HG02610 (cell line): Measurements from ENCODE around the gene CTDSP2.
A peak's percentile ranks its signal among the peaks of the same experiment; 100 is the strongest.
"Not testable (repeated sequence)": the region's sequence is repeated elsewhere in the genome, so short reads cannot be mapped to it uniquely, and the experiment has no call there.

Experiments used
- ATAC-seq: cut with Tn5 transposase; IDR thresholded peaks from one replicate; pipeline ENCODE4 v1.9.1; 2021; ENCODE audit warnings: mild to moderate bottlenecking, moderate library complexity; ENCODE audit not compliant: unreplicated experiment

Gene CTDSP2

DNA sequence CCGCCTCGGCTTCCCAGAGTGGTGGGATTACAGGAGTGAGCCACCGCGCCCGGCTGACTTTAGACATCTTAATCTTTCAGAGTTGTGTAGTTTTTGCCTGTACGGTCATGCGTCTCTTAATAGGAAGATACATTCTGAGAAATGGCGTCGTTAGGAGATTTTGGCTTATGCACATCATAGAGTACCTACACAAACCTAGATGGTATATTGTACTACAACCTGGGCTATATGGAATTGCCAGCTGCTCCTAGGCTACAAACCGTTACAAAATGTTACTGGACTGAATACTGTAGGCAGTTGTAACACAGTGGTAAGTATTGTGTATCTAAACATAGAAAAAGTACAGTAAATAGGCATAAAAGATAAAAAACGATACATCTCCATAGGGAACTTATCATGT is 62.7 kb downstream of the CTDSP2 start:
- no peak for ATAC-seq

DNA sequence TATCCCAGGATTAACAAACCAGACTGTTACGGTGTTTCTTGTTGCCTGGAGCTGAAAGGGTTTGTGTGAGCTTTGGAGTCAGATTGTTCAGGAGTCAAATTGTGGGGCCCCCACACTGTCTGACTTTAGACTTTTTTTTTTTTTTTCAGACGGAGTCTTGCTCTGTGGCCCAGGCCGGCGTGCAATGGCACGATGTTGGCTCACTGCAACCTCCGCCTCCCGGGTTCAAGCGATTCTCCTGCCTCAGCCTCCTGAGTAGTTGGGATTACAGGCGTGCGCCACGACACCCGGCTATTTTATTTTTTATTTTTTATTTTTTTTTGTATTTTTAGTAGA is 63.1 kb downstream of the CTDSP2 start:
- no peak for ATAC-seq

DNA sequence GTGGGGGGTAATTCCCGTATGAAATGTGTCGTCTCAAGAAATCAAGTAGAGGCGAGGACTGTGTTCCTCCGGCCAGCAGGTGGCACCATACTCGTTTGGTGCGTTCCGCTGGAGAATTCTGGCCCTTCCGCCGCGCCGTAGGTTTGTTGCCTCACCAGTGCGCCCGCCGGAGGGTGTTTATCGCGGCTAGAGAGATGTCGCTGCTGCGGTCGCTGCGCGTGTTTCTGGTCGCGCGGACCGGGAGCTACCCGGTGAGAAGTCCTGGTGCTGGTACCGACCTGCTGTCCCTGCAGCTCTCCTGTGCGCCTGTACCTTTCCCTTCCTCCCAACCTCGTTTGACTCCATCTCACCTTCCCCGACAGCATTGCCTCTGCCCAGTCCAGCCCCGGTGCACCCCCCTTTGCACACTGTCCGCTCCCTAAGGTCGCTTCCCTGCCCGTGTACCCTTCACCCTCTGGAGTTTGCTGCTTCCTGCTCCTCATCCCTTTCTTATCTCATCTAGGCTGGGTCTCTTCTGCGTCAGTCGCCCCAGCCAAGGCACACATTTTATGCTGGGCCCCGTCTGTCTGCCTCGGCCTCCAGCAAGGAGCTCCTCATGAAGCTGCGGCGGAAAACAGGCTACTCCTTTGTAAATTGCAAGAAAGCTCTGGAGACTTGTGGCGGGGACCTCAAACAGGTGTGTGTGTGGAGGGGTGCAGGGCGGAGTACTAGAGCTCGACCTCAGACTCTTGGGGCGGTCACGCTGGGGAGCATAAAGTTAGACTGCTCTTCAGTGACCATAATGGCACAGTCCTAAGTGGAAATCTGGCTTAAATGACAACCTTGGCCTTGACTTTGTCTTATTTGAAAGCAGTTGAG is 63.7 kb downstream of the CTDSP2 start, which contains the start of gene TSFM:
TSFM (plus strand) TSS at position 180 of the 858 bp plus-strand sequence; CDS start at position 195, 15 bp downstream.
- peak; percentile 79 for ATAC-seq

DNA sequence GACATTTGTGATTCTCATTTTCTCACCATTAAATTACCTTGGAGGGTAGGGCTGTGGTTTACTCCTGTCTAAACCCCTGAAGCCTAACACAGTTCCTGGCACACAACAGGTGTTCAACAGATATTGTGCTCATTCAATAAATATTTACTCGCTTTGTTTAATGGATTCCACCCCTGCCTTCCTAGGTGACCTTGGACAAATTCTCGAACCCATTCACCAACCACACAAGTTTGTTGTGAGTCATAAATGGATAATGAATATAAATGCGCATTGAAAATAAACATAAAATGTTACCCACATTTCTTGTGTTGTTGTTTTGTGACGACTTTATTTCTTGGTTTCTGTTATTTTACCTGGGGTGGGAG is 64.3 kb downstream of the CTDSP2 start:
- ATAC-seq = peak; percentile 12

DNA sequence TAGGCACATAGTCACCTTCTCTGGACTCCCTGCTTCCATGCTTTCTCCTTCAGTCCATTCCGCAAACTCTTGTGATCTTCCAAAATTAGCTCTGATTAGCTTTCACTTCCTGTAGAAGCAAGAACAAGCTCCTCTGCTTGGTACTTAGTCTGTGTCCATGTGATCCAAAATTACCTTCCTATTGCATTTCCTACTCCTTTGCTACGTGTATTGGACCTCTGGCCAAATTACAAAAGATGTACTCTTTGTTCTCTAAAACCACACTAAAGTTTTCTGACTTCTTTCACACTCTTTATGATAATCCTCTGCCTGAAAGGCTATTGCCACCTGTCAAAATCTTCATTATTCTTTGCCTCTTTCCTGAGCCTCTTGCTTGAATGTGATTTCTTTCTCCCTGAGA is 64.7 kb downstream of the CTDSP2 start:
- no peak for ATAC-seq

DNA sequence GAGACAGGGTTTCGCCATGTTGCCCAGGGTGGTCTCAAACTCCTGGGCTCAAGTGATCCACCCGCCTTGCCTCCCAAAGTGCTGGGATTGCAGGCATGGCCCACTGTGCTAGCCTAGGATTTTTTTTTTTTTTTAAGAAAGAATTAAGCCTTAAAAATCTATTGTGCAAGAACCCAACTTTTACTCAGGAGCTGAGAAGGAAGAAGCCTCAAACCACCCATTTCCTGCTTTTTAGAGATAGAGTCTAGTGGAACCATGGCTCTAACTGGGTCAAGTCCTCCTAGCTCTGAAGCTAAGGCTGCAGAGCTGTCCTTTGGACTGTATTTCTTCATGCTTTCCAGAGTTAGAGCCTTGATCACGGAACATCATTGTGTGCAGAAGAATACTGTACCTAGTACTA is 65.3 kb downstream of the CTDSP2 start:
- ATAC-seq = no peak

DNA sequence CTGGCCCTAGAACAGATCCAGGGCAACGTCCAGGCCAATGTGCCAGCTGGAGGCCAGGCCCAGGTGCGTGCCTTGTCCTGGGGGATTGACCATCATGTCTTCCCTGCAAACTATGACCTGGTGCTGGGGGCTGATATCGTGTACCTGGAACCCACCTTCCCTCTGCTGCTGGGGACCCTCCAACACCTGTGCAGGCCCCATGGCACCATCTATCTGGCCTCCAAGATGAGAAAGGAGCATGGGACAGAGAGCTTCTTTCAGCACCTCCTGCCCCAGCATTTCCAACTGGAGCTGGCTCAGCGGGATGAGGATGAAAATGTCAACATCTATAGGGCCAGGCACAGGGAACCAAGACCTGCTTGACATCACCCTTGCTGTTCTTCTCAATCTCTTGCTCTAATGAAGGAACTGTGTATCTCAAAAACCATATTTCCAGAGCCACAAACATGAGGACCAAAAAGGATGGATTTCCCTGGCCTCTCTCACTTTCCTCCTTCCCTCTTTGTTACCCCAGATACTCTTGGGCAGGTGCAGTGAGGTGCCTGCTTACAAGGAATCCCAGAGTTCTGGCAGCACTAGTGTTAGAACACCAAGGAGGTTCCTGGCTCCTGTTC is 66.1 kb downstream of the CTDSP2 start:
- ATAC-seq = no peak

DNA sequence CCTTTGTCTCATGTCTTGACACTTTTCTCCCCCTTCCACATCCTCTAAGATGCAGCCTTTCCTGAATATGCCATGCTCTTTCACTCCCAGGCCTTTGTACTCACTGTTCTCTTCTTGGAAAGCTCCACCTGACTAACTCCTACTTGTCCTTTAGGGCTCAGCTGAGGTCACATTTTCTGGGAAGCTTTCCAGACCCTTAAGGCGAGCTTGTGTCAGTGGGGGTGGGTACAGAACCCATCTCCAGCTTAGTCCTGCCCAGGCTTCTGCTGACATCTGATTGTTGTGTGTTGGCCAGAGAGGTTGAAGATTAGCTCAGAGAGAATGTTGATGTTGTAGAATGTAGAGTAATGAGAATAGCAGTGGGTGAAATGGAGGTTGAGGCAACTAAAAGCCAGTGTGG is 66.8 kb downstream of the CTDSP2 start:
- no peak for ATAC-seq

DNA sequence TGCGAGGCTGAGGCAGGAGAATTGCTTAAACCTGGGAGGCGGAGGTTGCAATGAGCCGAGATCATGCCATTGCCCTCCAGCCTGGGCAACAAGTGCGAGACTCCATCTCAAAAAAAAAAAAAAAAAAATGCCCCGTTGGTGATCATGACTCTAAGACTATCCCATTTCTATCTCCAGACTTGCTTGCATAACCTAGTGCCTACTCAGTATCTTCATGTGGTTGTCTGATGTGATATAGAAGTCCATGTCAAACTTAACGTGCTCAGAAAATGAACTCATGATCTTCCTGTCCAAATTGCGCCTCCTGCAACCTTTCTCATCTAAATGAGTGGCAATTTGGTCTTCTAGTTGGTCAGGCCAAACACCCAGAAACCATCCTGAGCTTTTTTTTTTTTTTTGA is 68.6 kb downstream of the CTDSP2 start:
- no peak for ATAC-seq

DNA sequence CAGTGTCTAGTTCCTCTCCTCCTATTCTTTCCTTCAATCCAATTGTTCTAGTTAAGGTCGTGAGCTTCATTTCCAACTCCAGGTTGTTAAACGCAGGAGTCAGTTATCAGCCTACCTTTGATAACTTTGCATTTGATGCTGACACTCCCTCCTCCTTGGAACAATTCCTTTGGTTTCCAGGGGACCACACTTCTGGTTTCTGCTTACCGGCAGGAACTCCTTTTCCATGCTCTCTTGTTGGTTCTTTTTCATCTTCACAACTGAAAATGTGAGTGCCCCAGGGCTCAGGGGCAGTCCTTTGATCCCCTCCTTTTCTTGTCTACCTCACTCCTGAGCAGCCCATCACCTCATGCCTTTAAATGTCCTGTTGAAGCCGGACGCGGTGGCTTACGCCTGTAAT is 69.2 kb downstream of the CTDSP2 start:
- ATAC-seq = no peak

DNA sequence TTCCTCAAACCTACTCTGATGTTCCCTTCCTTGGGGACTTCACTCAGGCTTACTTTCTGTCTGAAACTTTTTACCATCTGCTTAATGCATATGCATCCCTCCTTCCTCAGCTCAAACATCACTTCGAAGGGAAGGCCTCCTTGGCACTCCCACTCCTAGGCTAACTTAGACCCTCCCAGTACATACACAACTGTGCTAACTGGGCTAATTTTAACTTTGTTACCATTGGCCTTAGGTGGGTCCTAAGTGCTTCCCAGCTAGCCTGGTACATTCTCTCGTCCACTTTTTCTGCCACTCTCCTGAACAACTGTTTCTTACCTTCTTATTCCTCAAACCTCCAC is 70.3 kb downstream of the CTDSP2 start:
- no peak for ATAC-seq

DNA sequence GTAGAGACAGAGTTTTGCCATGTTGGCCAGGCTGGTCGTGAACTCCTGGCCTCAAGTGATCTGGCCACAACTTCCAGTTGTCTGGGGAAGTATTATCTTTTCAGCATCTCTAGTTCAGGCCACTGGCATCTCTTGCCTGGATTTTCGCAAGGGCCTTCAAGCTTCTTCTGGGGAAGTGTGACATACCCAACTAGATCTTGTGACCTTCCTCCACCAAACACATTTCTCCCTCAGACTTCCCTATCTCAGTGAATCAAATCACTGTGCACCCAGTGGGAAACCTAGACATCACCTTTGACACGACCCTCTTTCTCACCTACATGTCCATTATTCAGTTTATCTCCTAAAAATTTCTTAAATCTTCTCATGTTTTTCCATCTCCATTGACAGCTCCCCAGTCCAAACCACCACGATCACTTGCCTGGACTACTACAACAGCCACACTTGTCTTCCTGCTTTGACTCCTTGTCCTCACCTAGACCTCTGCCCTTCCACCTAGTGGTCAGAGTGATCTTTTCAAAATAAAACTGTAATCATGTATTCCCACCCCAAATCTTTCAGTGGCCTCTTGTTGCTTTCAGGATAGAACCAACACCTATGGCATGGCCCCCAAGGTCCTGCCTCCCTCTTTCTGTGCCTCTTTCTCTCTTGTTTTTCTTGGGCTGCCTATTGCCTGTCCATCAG is 70.8 kb downstream of the CTDSP2 start:
- no peak for ATAC-seq

DNA sequence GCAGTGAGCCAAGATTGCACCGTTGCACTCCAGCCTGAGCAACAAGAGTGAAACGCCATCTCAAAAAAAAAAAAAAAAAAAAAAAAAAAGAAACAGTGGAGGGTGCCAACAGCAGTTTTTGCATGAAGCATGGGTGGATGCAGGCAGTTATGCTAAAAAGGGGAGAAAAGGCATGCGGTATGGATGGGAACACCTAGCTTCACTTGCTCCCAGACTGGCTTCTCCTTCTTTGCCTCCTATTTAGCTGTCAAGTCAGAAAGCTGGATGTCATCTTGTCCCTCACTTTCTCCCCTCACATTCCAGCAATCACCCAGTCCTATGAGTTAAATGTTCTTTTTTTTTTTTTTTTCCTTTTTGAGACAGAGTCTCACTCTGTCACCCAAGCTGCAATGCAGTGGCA is 71.5 kb downstream of the CTDSP2 start:
- no peak for ATAC-seq

DNA sequence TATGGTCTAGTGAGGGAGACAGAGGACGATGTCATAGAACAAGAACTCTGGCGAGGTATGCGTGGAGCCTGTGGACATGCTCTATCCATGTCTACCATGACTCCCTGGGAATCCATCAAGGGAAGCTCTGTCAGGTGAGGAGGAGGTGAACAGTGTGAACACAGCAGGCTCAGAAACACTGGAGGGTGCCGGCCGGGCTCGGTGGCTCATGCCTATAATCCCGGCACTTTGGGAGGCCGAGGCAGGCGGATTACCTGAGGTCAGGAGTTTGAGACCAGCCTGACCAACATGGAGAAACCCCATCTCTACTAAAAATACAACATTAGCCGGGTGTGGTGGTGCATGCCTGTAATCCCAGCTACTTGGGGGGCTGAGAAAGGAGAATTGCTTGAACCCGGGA is 71.9 kb downstream of the CTDSP2 start:
- ATAC-seq = not testable (repeated sequence)

DNA sequence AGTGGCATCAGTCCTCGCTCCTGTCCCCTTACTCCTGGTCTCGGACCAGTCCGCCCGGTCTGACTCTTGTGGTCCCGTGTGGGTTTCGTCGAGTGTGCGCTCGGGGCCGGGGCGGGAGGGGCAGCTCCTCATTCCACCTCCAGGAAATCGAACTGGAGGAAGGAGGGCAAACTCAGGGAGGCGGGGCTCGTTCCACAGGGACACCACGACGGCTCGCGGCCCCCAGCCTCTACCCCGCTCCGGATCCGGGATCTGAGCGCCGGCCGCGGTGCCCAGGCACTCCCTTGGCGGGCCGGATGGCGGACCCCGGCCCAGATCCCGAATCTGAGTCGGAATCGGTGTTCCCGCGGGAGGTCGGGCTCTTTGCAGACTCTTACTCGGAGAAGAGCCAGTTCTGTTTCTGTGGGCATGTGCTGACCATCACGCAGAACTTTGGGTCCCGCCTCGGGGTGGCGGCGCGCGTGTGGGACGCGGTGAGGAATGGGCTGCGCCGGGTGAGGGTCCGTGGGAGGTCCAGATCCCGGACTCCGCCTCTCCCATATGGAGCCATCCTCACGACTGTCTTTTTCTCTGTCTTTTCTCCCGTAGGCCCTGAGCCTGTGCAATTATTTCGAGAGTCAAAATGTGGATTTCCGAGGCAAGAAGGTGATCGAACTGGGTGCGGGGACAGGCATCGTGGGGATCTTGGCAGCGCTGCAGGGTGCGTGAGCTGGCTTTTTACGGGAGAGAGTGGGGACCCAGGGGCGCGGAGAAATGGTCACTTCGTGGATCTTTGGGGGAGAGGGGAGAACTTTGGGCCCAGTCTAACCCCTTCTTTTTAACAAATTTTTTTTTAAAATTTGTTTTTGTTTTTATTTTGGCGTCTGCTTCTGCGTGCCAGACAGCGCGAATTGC is 73.9 kb downstream of the CTDSP2 start, which contains the start of gene EEF1AKMT3:
EEF1AKMT3 (plus strand) TSS at position 186 of the 894 bp plus-strand sequence; CDS start at position 297, 111 bp downstream.
- peak; percentile 25 for ATAC-seq

DNA sequence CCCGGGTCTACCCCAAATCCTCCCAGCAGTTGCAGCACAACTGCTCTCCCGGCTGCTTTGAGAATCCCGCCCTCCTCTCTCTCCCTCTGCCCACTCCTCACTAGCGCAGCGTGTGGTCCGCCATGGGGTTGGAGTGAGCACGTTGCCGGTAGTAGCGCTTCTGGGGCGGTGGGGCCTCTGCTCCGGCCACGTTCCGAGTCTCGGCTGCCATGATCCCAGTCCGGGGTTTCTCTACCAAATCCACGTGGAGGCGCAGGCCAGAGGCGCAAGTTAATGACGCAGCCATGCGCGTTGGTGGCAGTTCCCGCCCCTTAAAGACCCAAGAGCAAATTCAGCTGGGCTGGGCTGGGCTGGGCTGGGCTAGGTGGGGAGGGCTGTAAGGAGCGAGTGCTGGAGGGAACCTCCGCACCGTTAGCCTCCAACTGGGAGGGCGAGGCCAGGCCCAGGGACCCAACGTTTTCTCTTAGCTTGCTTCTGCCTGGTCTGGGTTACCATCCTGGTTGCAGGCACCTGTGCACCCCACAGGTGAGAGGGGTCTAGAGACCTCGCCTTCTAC is 74.6 kb downstream of the CTDSP2 start, which contains the start of gene METTL1:
METTL1 (minus strand) TSS at position 233 of the 556 bp plus-strand sequence; CDS start at position 211, 22 bp downstream.
- ATAC-seq = peak; percentile 79

DNA sequence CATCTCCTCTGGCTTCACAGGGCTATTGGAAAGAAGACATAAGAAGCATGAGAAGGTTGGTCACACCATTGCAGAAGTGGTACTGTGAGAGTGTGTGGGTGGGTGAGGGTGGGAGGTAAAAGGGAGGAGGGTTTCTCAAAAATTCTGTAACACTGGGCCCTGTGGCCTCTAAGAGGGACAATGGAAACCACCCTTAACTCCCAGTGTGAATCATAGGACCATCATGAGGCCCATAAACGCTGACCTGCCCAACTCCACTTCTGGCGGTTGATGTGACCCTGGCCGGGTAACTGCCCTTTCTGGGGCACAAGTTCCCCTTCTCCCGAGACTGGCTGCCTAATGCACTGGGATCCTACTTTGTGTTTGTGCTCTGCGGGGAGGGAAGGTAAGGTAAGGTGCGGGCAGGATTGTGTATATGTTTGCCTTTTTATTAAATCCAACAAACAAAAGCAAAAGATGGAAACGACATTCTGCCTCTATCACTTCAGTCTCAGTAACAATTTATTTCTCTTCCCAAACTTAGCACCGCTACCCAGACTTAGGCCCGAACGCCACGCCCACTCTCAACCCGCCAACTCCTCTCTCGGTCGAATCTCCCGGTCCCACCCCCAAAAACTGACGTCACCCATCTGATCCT is 75.2 kb downstream of the CTDSP2 start:
- peak; percentile 73 for ATAC-seq

DNA sequence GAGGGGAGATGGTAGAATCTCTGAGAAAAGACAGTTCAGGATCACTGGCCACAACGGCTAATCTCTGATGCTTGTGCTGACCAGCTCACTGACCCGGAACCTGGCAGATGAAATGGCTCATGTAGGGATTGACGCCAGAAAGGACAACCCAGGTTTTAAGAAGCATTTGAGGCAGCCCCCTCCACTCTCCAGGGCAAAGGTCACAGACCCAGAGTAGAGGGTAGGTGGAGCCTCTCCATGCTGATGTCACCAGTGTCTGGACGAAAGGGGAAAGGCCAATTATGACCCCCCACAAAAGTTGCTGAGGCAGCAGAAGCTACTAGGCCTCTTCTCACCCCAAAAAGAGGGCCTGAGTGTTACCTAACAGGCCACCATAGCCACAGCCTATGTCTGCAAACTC is 75.8 kb downstream of the CTDSP2 start:
- ATAC-seq = no peak
